Sigmoid colon (tissue), 7 donors: ENCODE results near the gene CAMK2N2. TPM values are rescaled to one million over a fixed set of nuclear protein-coding genes. Genes with fewer than 3 reads are reported as not detected.

Experiments used
- DNase-seq: peaks from one replicate; pipeline ENCODE4 v3.0.0-alpha.2; 2019
- H3K27ac ChIP-seq, 4 donors: fragments of 200-600 bp; sonication (generic); one replicate each; pipeline ENCODE4 v1.5.1; 2016 to 2019; ENCODE audit warnings: mild to moderate bottlenecking in 1 of 4
- H3K27me3 ChIP-seq, 3 donors: fragments of 200-600 bp; sonication (generic); one replicate each; pipeline ENCODE4 v1.5.1; 2019; ENCODE audit warnings: mild to moderate bottlenecking in 1 of 3
- H3K36me3 ChIP-seq, 4 donors: fragments of 200-600 bp; sonication (generic); one replicate each; pipeline ENCODE4 v1.5.1; 2016 to 2019
- H3K4me1 ChIP-seq, 4 donors: fragments of 200-600 bp; sonication (generic); one replicate each; pipeline ENCODE4 v1.5.1; 2017 to 2019
- H3K4me3 ChIP-seq, 4 donors: fragments of 200-600 bp; sonication (generic); one replicate each; pipeline ENCODE4 v1.5.1; 2017 to 2019; ENCODE audit warnings: mild to moderate bottlenecking in 2 of 4, moderate library complexity in 1 of 4
- H3K9me3 ChIP-seq, 4 donors: fragments of 200-600 bp in 3 of 4; sonication (generic) in 3 of 4; one replicate each; pipeline versions ENCODE4 v1.5.1 to v1.6.1; 2013 to 2019
- EP300 ChIP-seq, 4 donors: sonication (generic); formaldehyde crosslinking; IDR thresholded peaks; one replicate each; pipeline ENCODE4 v1.6.1; 2017; ENCODE audit warnings: antibody characterized with exemption in 4 of 4
- POLR2A ChIP-seq, 2 donors: fragments of 450-650 bp; IDR thresholded peaks; one replicate each; pipeline ENCODE4 v1.6.1; 2016; ENCODE audit warnings: antibody characterized with exemption in 2 of 2, mild to moderate bottlenecking in 2 of 2, moderate library complexity in 2 of 2
- POLR2AphosphoS5 ChIP-seq, 4 donors: sonication (generic); formaldehyde crosslinking; IDR thresholded peaks; one replicate each; pipeline ENCODE4 v1.6.1; 2017; ENCODE audit warnings: antibody characterized with exemption in 4 of 4
- WGBS, 2 donors: extraction: QIAGEN DNeasy Blood & Tissue Kit; methylation state at CpG; one replicate each; pipeline ENCODE4 v1.1.7; 2013; 5-methylcytosine and 5-hydroxymethylcytosine counted together
- intact Hi-C: fragments of 100-400 bp; cut with DNase I; formaldehyde crosslinking; loops from one replicate; pipeline ENCODE4 v1.15.1; 2023
- polyA plus RNA-seq, 3 donors: library from polyadenylated mRNA; stranded (reverse); fragments of 200-250 nt; gene quantifications; one replicate each; pipeline ENCODE4 v1.2.3, GENCODE V29; 2013
- total RNA-seq, 4 donors: library from RNA; depleted of rRNA; stranded (reverse); fragments of >200 nt; gene quantifications; one replicate each; pipeline ENCODE4 v1.1.0, GENCODE V29; 2016
- TF ChIP-seq, protein P1 (sequence below), 4 experiments: fragments of 450-650 bp in 3 of 4; fragments of 200-600 bp in 1 of 4; IDR thresholded peaks; one replicate each; pipeline ENCODE4 v1.5.1; 2016 to 2019; ENCODE audit warnings: antibody characterized with exemption in 4 of 4, mild to moderate bottlenecking in 3 of 4, moderate library complexity in 2 of 4
- donor health status: healthy with polysubstance abuse.
- donor health status: Bipolar disorder and iron deficiency.
- donor health status: healthy.

CAMK2N2 gene
- total and polyA plus RNA-seq, 7 donors, result 0.28 to 0.71 TPM; not detected in 5

DNA sequence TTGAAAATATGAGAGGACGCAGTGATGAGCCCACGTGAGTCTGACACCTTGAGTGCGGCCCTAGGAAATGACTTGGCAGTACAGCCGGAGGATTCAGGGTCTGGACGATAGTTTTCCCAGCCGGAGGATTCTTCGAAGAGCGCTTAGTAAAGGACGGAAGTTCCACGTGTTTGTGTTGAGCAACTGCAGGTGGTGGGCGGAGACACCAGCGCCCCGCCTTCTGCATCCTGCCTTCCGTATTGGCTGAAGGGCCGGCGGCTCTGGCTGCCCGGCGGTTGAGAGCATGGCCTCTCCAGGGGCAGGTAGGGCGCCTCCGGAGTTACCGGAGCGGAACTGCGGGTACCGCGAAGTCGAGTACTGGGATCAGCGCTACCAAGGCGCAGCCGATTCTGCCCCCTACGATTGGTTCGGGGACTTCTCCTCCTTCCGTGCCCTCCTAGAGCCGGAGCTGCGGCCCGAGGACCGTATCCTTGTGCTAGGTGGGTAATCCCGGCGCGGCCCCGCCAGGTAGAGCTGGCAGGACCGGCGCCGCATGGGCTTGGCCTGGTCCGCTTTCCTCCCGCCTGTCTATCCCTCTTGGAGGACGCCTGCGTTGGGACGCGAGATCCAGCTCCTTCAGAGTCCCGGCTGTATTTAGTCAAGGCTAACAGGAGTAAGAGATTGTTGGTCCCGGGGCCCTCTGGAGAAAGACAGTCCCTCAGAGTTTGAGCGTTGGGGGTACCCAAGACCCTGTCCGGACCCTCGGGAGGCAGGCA is 11.8 kb downstream of the CAMK2N2 start, which contains the start of gene EEF1AKMT4:
Gene EEF1AKMT4 (plus strand): TSS at position 261 of the 755 bp plus-strand sequence. CDS start 23 bp downstream, at position 284.
- peaks cover 0 to 28% (median 15%) of the 10 kb centered on the region in 4 donors for H3K4me1 ChIP-seq
- H3K9me3 ChIP-seq, result no peaks in the 10 kb centered on the region
- H3K27ac ChIP-seq, result peak within 1 kb of the TSS; percentile 77 to 86 (median 84)
- 0% methylated on average over 54 of the region's 54 CpGs for WGBS, 2 donors
- peak in 1 of 4 donors; percentile 33 for TF ChIP-seq EP300 (IDR thresholded peaks at IDR 0.05)
- no peak for TF ChIP-seq POLR2A (IDR thresholded peaks at IDR 0.05)
- peak in 2 of 4 donors; percentile 23 to 72 for TF ChIP-seq POLR2AphosphoS5 (IDR thresholded peaks at IDR 0.05)
- TF ChIP-seq, protein P1, sequence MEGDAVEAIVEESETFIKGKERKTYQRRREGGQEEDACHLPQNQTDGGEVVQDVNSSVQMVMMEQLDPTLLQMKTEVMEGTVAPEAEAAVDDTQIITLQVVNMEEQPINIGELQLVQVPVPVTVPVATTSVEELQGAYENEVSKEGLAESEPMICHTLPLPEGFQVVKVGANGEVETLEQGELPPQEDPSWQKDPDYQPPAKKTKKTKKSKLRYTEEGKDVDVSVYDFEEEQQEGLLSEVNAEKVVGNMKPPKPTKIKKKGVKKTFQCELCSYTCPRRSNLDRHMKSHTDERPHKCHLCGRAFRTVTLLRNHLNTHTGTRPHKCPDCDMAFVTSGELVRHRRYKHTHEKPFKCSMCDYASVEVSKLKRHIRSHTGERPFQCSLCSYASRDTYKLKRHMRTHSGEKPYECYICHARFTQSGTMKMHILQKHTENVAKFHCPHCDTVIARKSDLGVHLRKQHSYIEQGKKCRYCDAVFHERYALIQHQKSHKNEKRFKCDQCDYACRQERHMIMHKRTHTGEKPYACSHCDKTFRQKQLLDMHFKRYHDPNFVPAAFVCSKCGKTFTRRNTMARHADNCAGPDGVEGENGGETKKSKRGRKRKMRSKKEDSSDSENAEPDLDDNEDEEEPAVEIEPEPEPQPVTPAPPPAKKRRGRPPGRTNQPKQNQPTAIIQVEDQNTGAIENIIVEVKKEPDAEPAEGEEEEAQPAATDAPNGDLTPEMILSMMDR (IDR thresholded peaks at IDR 0.05), result peak in 3 of 4 experiments; percentile 18 to 44 (median 38)
- H3K27me3 ChIP-seq, result no peaks in the 10 kb centered on the region
- peaks cover 7 to 11% (median 8%) of the 10 kb centered on the region in 4 donors for H3K36me3 ChIP-seq
- H3K4me3 ChIP-seq, result peak within 1 kb of the TSS; percentile 71 to 88 (median 81)
- DNase-seq, result peak; percentile 98
- intact Hi-C loops, result loop anchor here (1.0 to 5.0 kb wide), 5 partner anchors 48 to 354 kb away; partner anchors contain the start of genes ABCC5, ABCF3 and PSMD2

DNA sequence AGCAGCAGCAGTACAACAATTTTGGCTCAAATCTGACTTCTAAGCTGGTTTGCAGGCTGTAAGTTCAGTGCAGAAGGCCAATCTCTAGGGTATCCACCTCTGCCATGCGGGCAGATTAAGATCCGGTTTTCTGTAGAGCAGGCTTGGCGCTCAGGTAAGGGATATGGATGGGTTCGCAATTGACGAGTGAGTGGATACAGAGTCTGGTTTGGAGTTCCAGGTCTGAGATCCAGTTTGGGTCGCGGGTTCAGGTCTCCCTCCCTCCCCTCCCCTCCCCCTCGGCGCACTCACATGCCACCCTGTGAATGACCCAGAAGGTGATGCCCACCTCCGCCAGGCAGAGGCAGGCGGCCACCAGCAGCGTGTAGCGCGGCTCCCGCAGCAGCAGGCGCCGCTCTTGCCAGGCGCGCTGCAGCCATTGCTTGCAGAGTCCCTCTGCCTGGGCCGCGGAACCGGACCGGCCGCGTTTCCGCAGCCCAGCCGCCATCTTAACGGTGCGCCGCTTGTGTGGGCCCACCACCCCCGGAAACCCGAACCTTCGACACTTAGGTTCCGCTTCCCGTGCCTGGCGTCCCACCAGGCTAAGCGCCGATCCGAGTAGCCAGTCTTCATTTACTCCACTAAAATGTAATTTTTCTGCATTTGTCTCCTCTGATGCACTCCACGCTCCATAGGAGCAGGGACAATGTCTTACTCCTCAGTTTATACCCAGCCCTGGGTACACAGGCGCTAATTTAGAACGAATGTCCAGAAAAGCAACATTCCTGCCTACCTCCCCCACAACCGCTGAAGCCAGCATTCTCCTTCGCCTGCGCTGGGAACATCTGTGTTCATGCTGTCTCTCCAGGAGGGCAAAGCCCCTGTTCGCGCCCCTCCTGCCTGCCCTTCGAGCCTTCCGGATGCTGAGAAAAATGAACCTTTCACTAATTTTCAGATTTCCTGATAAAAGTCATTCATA is 12.6 kb downstream of the CAMK2N2 start, which contains the start of gene ALG3:
Gene ALG3 (minus strand): TSS at position 509 of the 958 bp plus-strand sequence. CDS start 22 bp downstream, at position 487.
- H3K4me1 ChIP-seq, result peaks cover 0 to 28% (median 15%) of the 10 kb centered on the region in 4 donors
- intact Hi-C loops, result loop anchor here (1.0 to 5.0 kb wide), 4 partner anchors 49 to 231 kb away; partner anchors contain the start of genes ABCC5, ABCF3 and PSMD2
- peaks cover 11 to 20% (median 16%) of the 10 kb centered on the region in 4 donors for H3K36me3 ChIP-seq
- TF ChIP-seq POLR2AphosphoS5 (IDR thresholded peaks at IDR 0.05), result peak in 3 of 4 donors; percentile 69 to 82 (median 80)
- TF ChIP-seq, protein P1 (IDR thresholded peaks at IDR 0.05), result no peak
- peak in 1 of 2 donors; percentile 12 for TF ChIP-seq POLR2A (IDR thresholded peaks at IDR 0.05)
- no peak for TF ChIP-seq EP300 (IDR thresholded peaks at IDR 0.05)
- WGBS, 2 donors, result 0% methylated on average over 49 of the region's 49 CpGs
- H3K27ac ChIP-seq, result peak within 1 kb of the TSS; percentile 77 to 86 (median 84)
- H3K27me3 ChIP-seq, result no peaks in the 10 kb centered on the region
- DNase-seq, result peak; percentile 91
- no peaks in the 10 kb centered on the region for H3K9me3 ChIP-seq
- H3K4me3 ChIP-seq, result peak within 1 kb of the TSS; percentile 71 to 88 (median 81)

DNA sequence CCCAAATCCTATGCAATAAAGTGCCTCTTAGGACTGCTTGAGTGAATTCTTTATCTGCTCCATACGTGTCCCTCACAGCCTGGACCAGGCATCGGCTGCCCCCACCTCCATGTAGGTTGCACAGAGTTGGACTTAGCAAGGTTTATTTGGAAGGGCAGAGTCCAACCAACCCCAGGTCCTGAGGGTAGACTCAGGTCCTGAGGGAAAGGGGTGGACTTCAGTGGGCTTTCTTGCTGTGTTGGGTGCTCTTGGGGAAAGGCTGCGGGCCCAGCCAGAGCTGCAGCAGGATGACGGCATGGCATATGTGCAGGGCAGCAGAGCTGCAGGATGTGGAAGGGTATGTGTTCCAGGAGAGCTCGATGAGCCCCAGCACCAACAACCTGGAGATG is 19.1 kb downstream of the CAMK2N2 start:
- intact Hi-C loops, result no loop called here
- Histone ChIP-seq H3K4me3 (no peak overlapping the region), H3K9me3 (no peaks in the 10 kb centered on the region), H3K27ac (no peak overlapping the region), H3K4me1 (peaks cover 0 to 5% (median 2%) of the 10 kb centered on the region in 4 donors), H3K36me3 (peaks cover 11 to 39% (median 24%) of the 10 kb centered on the region in 4 donors), H3K27me3 (peaks cover 0 to 29% (median 22%) of the 10 kb centered on the region in 3 donors)
- 71 to 89% methylated on average over 5 of the region's 5 CpGs for WGBS, 2 donors
- DNase-seq, result peak; percentile 34
- TF ChIP-seq POLR2AphosphoS5 (IDR thresholded peaks at IDR 0.05), result no peak

DNA sequence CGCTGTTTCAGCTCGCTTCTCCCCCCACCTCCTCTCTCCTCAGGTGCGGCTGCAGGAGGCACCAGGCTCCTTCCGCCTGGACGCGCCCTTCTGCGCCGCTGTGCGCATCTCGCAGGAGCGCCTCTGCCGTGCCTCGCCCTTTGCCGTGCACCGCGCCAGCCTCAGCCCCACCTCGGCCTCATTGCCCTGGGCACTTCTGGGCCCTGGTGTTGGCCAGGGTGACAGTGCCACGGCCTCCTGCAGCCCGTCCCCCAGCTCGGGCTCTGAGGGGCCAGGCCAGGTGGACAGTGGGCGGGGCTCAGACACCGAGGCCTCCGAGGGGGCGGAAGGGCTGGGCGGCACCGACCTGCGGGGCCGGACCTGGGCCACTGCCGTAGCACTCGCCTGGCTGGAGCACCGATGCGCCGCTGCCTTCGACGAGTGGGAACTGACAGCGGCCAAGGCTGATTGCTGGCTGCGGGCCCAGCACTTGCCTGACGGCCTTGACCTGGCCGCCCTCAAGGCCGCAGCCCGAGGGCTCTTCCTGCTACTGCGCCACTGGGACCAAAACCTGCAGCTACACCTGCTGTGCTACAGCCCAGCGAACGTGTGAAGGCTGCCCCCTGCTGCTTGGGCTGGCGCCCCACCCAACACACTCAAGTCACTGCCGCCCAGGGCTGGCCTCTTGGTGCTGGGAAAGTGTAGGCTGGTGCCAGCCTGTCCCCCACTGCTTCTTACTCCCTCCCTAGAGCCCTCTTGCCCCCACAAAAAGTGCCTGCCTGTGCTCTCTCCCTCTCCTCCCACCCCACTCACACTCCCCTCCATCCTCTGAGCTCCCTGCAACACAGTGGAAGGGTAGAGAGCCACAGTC is 19.7 kb downstream of the CAMK2N2 start:
- intact Hi-C loops, result no loop called here
- H3K27me3 ChIP-seq, result peaks cover 0 to 29% (median 22%) of the 10 kb centered on the region in 3 donors
- no peak for DNase-seq
- H3K27ac ChIP-seq, result no peak overlapping the region
- H3K4me3 ChIP-seq, result no peak overlapping the region
- no peaks in the 10 kb centered on the region for H3K9me3 ChIP-seq
- TF ChIP-seq POLR2A (IDR thresholded peaks at IDR 0.05), result no peak
- TF ChIP-seq, protein P1 (IDR thresholded peaks at IDR 0.05), result peak in 2 of 4 experiments; percentile 27 to 28
- peaks cover 11 to 39% (median 24%) of the 10 kb centered on the region in 4 donors for H3K36me3 ChIP-seq
- peaks cover 0 to 5% (median 2%) of the 10 kb centered on the region in 4 donors for H3K4me1 ChIP-seq
- 9 to 39% methylated on average over 46 of the region's 46 CpGs for WGBS, 2 donors
